ENCODE results near the gene GDPD3. TPM values are rescaled to one million over a fixed set of nuclear protein-coding genes. Genes with fewer than 3 reads are reported as not detected.
"Not testable (repeated sequence)": the region's sequence is repeated elsewhere in the genome, so short reads cannot be mapped to it uniquely, and the experiment has no call there.

Gene GDPD3
- total RNA-seq, 3 donors from 2014 or later = 1.6 to 7.3 (median 2.0) TPM

DNA sequence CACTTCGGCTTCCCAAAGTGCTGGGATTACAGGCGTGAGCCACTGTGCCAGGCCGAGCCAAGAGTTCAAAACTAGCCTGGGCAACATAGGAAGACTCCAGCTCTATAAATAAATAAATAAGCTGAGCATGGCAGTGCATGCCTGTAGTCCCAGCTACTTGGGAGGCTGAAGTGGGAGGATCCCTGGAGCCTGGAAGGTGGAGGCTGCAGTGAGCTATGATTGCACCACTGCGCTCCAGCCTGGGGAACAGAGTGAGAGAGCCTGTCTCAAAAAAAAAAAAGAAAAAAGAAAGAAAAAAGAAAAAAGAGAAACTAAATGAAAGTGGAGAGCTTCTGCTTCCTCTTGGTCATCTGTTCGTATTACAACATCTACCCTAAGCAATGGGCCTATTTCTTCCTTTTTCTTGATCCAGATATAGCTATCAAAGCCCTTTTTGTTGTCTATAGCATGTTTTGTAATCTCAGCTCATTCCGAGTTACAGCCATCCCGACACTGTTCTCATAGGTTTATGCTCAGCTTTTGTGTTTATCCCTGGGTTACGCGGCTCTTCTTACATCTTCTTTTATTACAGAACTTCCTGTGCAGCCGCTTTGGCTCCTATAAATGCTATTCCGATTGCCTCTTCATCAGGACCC lies 23.8 kb upstream of the GDPD3 start:
- Histone ChIP-seq H3K36me3 (no peaks in the 10 kb centered on the region), H3K9me3 (no peaks in the 10 kb centered on the region), H3K4me3 (no peak overlapping the region), H3K4me1 (no peaks in the 10 kb centered on the region), H3K27ac (no peak overlapping the region), H3K27me3 (no peaks in the 10 kb centered on the region)
- intact Hi-C loops (cut with DNase I; ENCODE audit: low total_unique reads) = no loop called here
- no peak for DNase-seq (ENCODE audit: low spot score in 2 of 2)
- TF ChIP-seq CTCF (IDR thresholded peaks at IDR 0.05) (no peak), POLR2A (IDR thresholded peaks at IDR 0.05) (no peak), POLR2AphosphoS5 (IDR thresholded peaks at IDR 0.05) (no peak)

- Histone ChIP-seq H3K4me1 (no peaks in the 10 kb centered on the region), H3K27ac (no peak overlapping the region), H3K36me3 (no peaks in the 10 kb centered on the region), H3K4me3 (no peak overlapping the region), H3K27me3 (no peaks in the 10 kb centered on the region), H3K9me3 (no peaks in the 10 kb centered on the region)
- DNase-seq (ENCODE audit: low spot score in 2 of 2) = no peak
- TF ChIP-seq CTCF (IDR thresholded peaks at IDR 0.05) (no peak), POLR2A (IDR thresholded peaks at IDR 0.05) (no peak), POLR2AphosphoS5 (IDR thresholded peaks at IDR 0.05) (no peak)
- intact Hi-C loops (cut with DNase I; ENCODE audit: low total_unique reads) = no loop called here
Observed at GRCh38 chr16:30132591-30132990, 19.3 kb upstream of the GDPD3 start.

- H3K9me3 ChIP-seq = no peaks in the 10 kb centered on the region
Observed at GRCh38 chr16:30131869-30132475, 18.6 kb upstream of the GDPD3 start.

GRCh38 chr16:30127993-30128392 lies 14.7 kb upstream of the GDPD3 start:
- TF ChIP-seq CTCF (IDR thresholded peaks at IDR 0.05) (no peak), POLR2A (IDR thresholded peaks at IDR 0.05) (no peak), POLR2AphosphoS5 (IDR thresholded peaks at IDR 0.05) (no peak)
- DNase-seq (ENCODE audit: low spot score in 2 of 2) = no peak
- no peaks in the 10 kb centered on the region for H3K9me3 ChIP-seq
- no peak overlapping the region for H3K4me3 ChIP-seq
- no peak overlapping the region for H3K27ac ChIP-seq
- no peaks in the 10 kb centered on the region for H3K4me1 ChIP-seq
- H3K27me3 ChIP-seq = no peaks in the 10 kb centered on the region
- intact Hi-C loops (cut with DNase I; ENCODE audit: low total_unique reads) = no loop called here
- no peaks in the 10 kb centered on the region for H3K36me3 ChIP-seq

More at GRCh38 chr16:30131869-30132475, 18.6 kb upstream of the GDPD3 start:
- Histone ChIP-seq H3K4me1 (no peaks in the 10 kb centered on the region), H3K36me3 (no peaks in the 10 kb centered on the region), H3K27ac (no peak overlapping the region), H3K4me3 (no peak overlapping the region), H3K27me3 (no peaks in the 10 kb centered on the region)
- intact Hi-C loops (cut with DNase I; ENCODE audit: low total_unique reads) = no loop called here
- TF ChIP-seq POLR2A (IDR thresholded peaks at IDR 0.05) (no peak), POLR2AphosphoS5 (IDR thresholded peaks at IDR 0.05) (no peak), CTCF (IDR thresholded peaks at IDR 0.05) (no peak)
- DNase-seq (ENCODE audit: low spot score in 2 of 2) = no peak

- not testable (repeated sequence) for DNase-seq (ENCODE audit: low spot score in 2 of 2)
Observed at GRCh38 chr16:30125690-30126089, 12.4 kb upstream of the GDPD3 start.

More at GRCh38 chr16:30125690-30126089, 12.4 kb upstream of the GDPD3 start:
- H3K9me3 ChIP-seq; H3K27ac ChIP-seq; H3K4me1 ChIP-seq; H3K4me3 ChIP-seq; H3K27me3 ChIP-seq; intact Hi-C loops (cut with DNase I; ENCODE audit: low total_unique reads); H3K36me3 ChIP-seq: not testable (repeated sequence)

Measured in breast epithelium (tissue), 4 donors.